ENCODE results near the gene PPP3R1. TPM values are rescaled to one million over a fixed set of nuclear protein-coding genes. Genes with fewer than 3 reads are reported as not detected.

PPP3R1 gene
- total RNA-seq, 2 experiments from 2014 or later = 69.8 to 70.3 TPM

- Mint-ChIP-seq H3K4me3 (no peak overlapping the region), H3K9me3 (no peaks in the 10 kb centered on the region), H3K27me3 (no peaks in the 10 kb centered on the region), H3K4me1 (ENCODE audit: low read depth) (peaks cover 6% of the 10 kb centered on the region), H3K27ac (peak overlapping the region; percentile 61), H3K36me3 (ENCODE audit: low read depth) (peaks cover 90% of the 10 kb centered on the region)
- Histone ChIP-seq H3K27ac (ENCODE audit: low read depth in 1 of 2, low read length in 2 of 2) (no peak overlapping the region), H3K4me3 (ENCODE audit: low read length) (no peak overlapping the region), H3K36me3 (ENCODE audit: insufficient read depth, low read length) (peaks cover 77% of the 10 kb centered on the region), H3K27me3 (ENCODE audit: control insufficient read depth in 1 of 2, insufficient read depth in 2 of 2, low read length in 2 of 2) (no peaks in the 10 kb centered on the region), H3K9me3 (ENCODE audit: control insufficient read depth in 1 of 2, insufficient read depth in 1 of 2, low read length in 2 of 2) (no peaks in the 10 kb centered on the region), H3K4me1 (ENCODE audit: insufficient read depth, low read length) (no peaks in the 10 kb centered on the region)
- ChIA-PET POLR2A (interaction anchor here (0.8 kb wide), 1 partner anchor 9 kb away, joined by 4 read pairs; no protein-coding TSS in a partner anchor), CTCF (interaction anchor here (0.8 to 1.2 kb wide), 3 partner anchors 10 to 103 kb away, joined by 3 to 4 read pairs (median 4); no protein-coding TSS in a partner anchor)
- no peak for DNase-seq
- TF ChIP-seq, protein P1, sequence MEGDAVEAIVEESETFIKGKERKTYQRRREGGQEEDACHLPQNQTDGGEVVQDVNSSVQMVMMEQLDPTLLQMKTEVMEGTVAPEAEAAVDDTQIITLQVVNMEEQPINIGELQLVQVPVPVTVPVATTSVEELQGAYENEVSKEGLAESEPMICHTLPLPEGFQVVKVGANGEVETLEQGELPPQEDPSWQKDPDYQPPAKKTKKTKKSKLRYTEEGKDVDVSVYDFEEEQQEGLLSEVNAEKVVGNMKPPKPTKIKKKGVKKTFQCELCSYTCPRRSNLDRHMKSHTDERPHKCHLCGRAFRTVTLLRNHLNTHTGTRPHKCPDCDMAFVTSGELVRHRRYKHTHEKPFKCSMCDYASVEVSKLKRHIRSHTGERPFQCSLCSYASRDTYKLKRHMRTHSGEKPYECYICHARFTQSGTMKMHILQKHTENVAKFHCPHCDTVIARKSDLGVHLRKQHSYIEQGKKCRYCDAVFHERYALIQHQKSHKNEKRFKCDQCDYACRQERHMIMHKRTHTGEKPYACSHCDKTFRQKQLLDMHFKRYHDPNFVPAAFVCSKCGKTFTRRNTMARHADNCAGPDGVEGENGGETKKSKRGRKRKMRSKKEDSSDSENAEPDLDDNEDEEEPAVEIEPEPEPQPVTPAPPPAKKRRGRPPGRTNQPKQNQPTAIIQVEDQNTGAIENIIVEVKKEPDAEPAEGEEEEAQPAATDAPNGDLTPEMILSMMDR (IDR thresholded peaks at IDR 0.05) = no peak
- no peak for ATAC-seq (ENCODE audit: poor library complexity)
- intact Hi-C loops (cut with DNase I, micrococcal nuclease) = no loop called here
These were observed 73.2 kb downstream of the PPP3R1 start for GRCh38 chr2:68178954-68179627.

GRCh38 chr2:68178432-68178831 lies 73.9 kb downstream of the PPP3R1 start:
- Mint-ChIP-seq H3K27me3 (no peaks in the 10 kb centered on the region), H3K9me3 (no peaks in the 10 kb centered on the region), H3K4me3 (no peak overlapping the region), H3K4me1 (ENCODE audit: low read depth) (peaks cover 5% of the 10 kb centered on the region), H3K36me3 (ENCODE audit: low read depth) (peaks cover 83% of the 10 kb centered on the region), H3K27ac (peak overlapping the region; percentile 41)
- H3K4me3 ChIP-seq (ENCODE audit: low read length) = no peak overlapping the region
- no peak overlapping the region for H3K27ac ChIP-seq (ENCODE audit: low read depth in 1 of 2, low read length in 2 of 2)
- intact Hi-C loops (cut with DNase I, micrococcal nuclease) = no loop called here
- H3K9me3 ChIP-seq (ENCODE audit: control insufficient read depth in 1 of 2, insufficient read depth in 1 of 2, low read length in 2 of 2) = no peaks in the 10 kb centered on the region
- TF ChIP-seq, protein P1 (IDR thresholded peaks at IDR 0.05) = no peak
- peaks cover 75% of the 10 kb centered on the region for H3K36me3 ChIP-seq (ENCODE audit: insufficient read depth, low read length)
- H3K4me1 ChIP-seq (ENCODE audit: insufficient read depth, low read length) = no peaks in the 10 kb centered on the region
- no peaks in the 10 kb centered on the region for H3K27me3 ChIP-seq (ENCODE audit: control insufficient read depth in 1 of 2, insufficient read depth in 2 of 2, low read length in 2 of 2)
- ChIA-PET POLR2A (interaction anchor here (0.8 to 0.9 kb wide), 2 partner anchors 9 to 20 kb away, joined by 3 to 4 read pairs; partner anchors contain the start of gene PNO1), CTCF (interaction anchor here (0.7 to 1.0 kb wide), 3 partner anchors 18 to 104 kb away, joined by 3 read pairs; no protein-coding TSS in a partner anchor)
- no peak for ATAC-seq (ENCODE audit: poor library complexity)
- DNase-seq = no peak

DNA sequence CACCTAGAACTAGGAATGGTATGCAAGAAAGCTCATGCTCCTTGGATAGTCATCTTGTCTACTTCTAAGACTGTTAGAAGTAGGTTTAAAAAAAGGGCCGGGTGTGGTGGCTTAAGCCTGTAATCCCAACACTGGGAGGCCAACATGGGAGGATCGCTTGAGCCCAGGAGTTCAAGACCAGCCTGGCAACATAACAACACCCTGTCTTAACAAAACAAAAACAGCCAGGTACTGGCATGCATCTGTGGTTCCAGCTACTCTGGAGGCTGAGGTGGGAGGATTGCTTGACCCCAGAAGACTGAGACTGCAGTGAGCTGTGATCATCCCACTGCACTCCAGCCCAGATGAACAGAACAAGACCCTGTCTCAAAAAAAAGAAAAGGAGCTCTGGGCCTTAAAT lies 74.8 kb downstream of the PPP3R1 start:
- Histone ChIP-seq H3K27me3 (ENCODE audit: control insufficient read depth in 1 of 2, insufficient read depth in 2 of 2, low read length in 2 of 2) (no peaks in the 10 kb centered on the region), H3K4me1 (ENCODE audit: insufficient read depth, low read length) (no peaks in the 10 kb centered on the region), H3K27ac (ENCODE audit: low read depth in 1 of 2, low read length in 2 of 2) (no peak overlapping the region), H3K36me3 (ENCODE audit: insufficient read depth, low read length) (peaks cover 70% of the 10 kb centered on the region), H3K9me3 (ENCODE audit: control insufficient read depth in 1 of 2, insufficient read depth in 1 of 2, low read length in 2 of 2) (no peaks in the 10 kb centered on the region), H3K4me3 (ENCODE audit: low read length) (no peak overlapping the region)
- H3K27me3 Mint-ChIP-seq = no peaks in the 10 kb centered on the region
- H3K4me1 Mint-ChIP-seq (ENCODE audit: low read depth) = no peaks in the 10 kb centered on the region
- H3K4me3 Mint-ChIP-seq = no peak overlapping the region
- CTCF ChIA-PET = interaction anchor here (0.7 to 1.0 kb wide), 2 partner anchors 19 to 72 kb away, joined by 3 read pairs; no protein-coding TSS in a partner anchor
- TF ChIP-seq, protein P1 (IDR thresholded peaks at IDR 0.05) = no peak
- no peak for ATAC-seq (ENCODE audit: poor library complexity)
- H3K27ac Mint-ChIP-seq = no peak overlapping the region
- POLR2A ChIA-PET = interaction anchor here (0.9 kb wide), 1 partner anchor 20 kb away, joined by 3 read pairs; the partner anchor contains the start of gene PNO1
- intact Hi-C loops (cut with DNase I, micrococcal nuclease) = no loop called here
- H3K9me3 Mint-ChIP-seq = no peaks in the 10 kb centered on the region
- no peak for DNase-seq
- H3K36me3 Mint-ChIP-seq (ENCODE audit: low read depth) = peaks cover 75% of the 10 kb centered on the region

Data from CD4-positive, alpha-beta T cell (primary cell).